GM12878 (cell line): ENCODE results near the gene MEF2C. TPM values are rescaled to one million over a fixed set of nuclear protein-coding genes. Genes with fewer than 3 reads are reported as not detected.

Experiments
- ATAC-seq: fragments of 200-7000 bp; cut with Tn5 transposase; 3 replicates; pipeline ENCODE4 v1.9.1; 2020; ENCODE audit warnings: mild to moderate bottlenecking, moderate library complexity
- BruUV-seq: library from RNA; stranded (reverse); fragments of 400-500 nt; replicated peaks from 2 replicates; lab custom pipeline; 2021; lab: Mats Ljungman, UMichigan
- CTCF ChIA-PET: fragments of 300-600 bp; sonication (Branson Sonifier 250); formaldehyde crosslinking; extraction: SDS; loops from one replicate; lab custom pipeline; 2021; ENCODE audit warnings: inconsistent platforms; lab: Yijun Ruan, JAX
- POLR2A ChIA-PET: fragments of 350-600 bp; formaldehyde crosslinking; extraction: SDS; loops from one replicate; lab custom pipeline; 2021; ENCODE audit warnings: inconsistent platforms; lab: Charles Lee
- RAD21 ChIA-PET: fragments of 300-600 bp; sonication (Branson Sonifier 250); formaldehyde crosslinking; loops from one replicate; lab custom pipeline; 2023; ENCODE audit warnings: antibody characterized with exemption; ENCODE audit not compliant: unreplicated experiment; lab: Charles Lee
- SMC1A ChIA-PET: fragments of 300-600 bp; sonication (Branson Sonifier 250); formaldehyde crosslinking; loops from one replicate; lab custom pipeline; 2023; ENCODE audit not compliant: unreplicated experiment, uncharacterized antibody; lab: Charles Lee
- DNase-seq: peaks from one replicate; pipeline ENCODE4 v3.0.0-alpha.2; 2011; ENCODE audit warnings: low read depth, low spot score
- FAIRE-seq: peaks from 3 replicates; lab custom pipeline; 2011; peaks lifted over from hg19 to GRCh38; lab: Jason Lieb, UNC
- H2AFZ ChIP-seq: 2 replicates; pipeline ENCODE4 v1.6.0; 2011; ENCODE audit warnings: low read depth, low read length, control low read depth; ENCODE audit not compliant: control insufficient read depth
- H3K27ac ChIP-seq: 2 replicates; pipeline ENCODE4 v1.5.1; 2011; ENCODE audit warnings: control low read depth; ENCODE audit not compliant: control insufficient read depth, insufficient read depth
- H3K27me3 ChIP-seq, 2 experiments: replicated peaks in 1 of 2; 2 replicates each; pipeline versions ENCODE4 v1.6.0 to v1.6.1; 2011; ENCODE audit warnings: low read length in 1 of 2; ENCODE audit not compliant: control insufficient read depth in 2 of 2, insufficient read depth in 2 of 2
- H3K36me3 ChIP-seq, 2 experiments: 2 replicates each; pipeline ENCODE4 v1.5.1; 2011; ENCODE audit warnings: low read length in 1 of 2; ENCODE audit not compliant: control insufficient read depth in 2 of 2, insufficient read depth in 2 of 2
- H3K4me1 ChIP-seq: 2 replicates; pipeline ENCODE4 v1.6.1; 2011; ENCODE audit warnings: mild to moderate bottlenecking, low read length, moderate library complexity, mixed read lengths; ENCODE audit not compliant: control insufficient read depth, insufficient read depth
- H3K4me2 ChIP-seq: 2 replicates; pipeline ENCODE4 v1.6.0; 2011; ENCODE audit warnings: control low read depth; ENCODE audit not compliant: control insufficient read depth, insufficient read depth
- H3K4me3 ChIP-seq: fragments of 200-600 bp; sonication (generic); 2 replicates; pipeline ENCODE4 v1.5.1; 2016
- H3K79me2 ChIP-seq: 2 replicates; pipeline ENCODE4 v1.6.0; 2011; ENCODE audit warnings: low read length; ENCODE audit not compliant: control insufficient read depth, insufficient read depth
- H3K9ac ChIP-seq: 2 replicates; pipeline ENCODE4 v1.8.0; 2011; ENCODE audit warnings: low read length, control low read depth, mixed read lengths; ENCODE audit not compliant: control insufficient read depth, insufficient read depth
- H3K9me3 ChIP-seq: replicated peaks from 3 replicates; pipeline ENCODE4 v1.5.1; 2011; ENCODE audit warnings: mild to moderate bottlenecking, low read length; ENCODE audit not compliant: control insufficient read depth, insufficient read depth
- H4K20me1 ChIP-seq: 2 replicates; pipeline ENCODE4 v1.6.0; 2011; ENCODE audit not compliant: control insufficient read depth, insufficient read depth
- BCL11A ChIP-seq: IDR thresholded peaks from 2 replicates; pipeline ENCODE4 v1.6.1; 2011; ENCODE audit warnings: low read depth, low read length
- BRCA1 ChIP-seq: IDR thresholded peaks from 2 replicates; pipeline ENCODE4 v1.6.1; 2011; ENCODE audit warnings: low read depth, low read length, improper control_type of control experiment
- CBFB ChIP-seq: IDR thresholded peaks from 2 replicates; pipeline ENCODE4 v1.6.1; 2016; ENCODE audit warnings: antibody characterized with exemption, low read depth
- CBX5 ChIP-seq: sonication (generic); IDR thresholded peaks from 2 replicates; pipeline ENCODE4 v1.6.1; 2016; ENCODE audit warnings: low read depth, moderate library complexity, mild to moderate bottlenecking, inconsistent platforms
- CHD1 ChIP-seq: IDR thresholded peaks from 2 replicates; pipeline ENCODE4 v1.6.1; 2012; ENCODE audit warnings: low read depth, low read length, improper control_type of control experiment
- FOXM1 ChIP-seq: IDR thresholded peaks from 2 replicates; pipeline ENCODE4 v1.6.1; 2012; ENCODE audit warnings: low read depth, mild to moderate bottlenecking, inconsistent platforms, low read length, moderate library complexity
- GABPA ChIP-seq: IDR thresholded peaks from 2 replicates; pipeline ENCODE4 v1.6.1; 2014; ENCODE audit warnings: antibody characterized with exemption, low read depth, mild to moderate bottlenecking, inconsistent platforms
- GATAD2B ChIP-seq: fragments of 450-650 bp; conservative IDR thresholded peaks from 2 replicates; pipeline ENCODE4 v1.6.1; 2017; ENCODE audit warnings: low read depth, mild to moderate bottlenecking, moderate library complexity
- NBN ChIP-seq: fragments of 450-650 bp; IDR thresholded peaks from 2 replicates; pipeline ENCODE4 v1.6.1; 2016
- NR2C1 ChIP-seq: fragments of 450-650 bp; IDR thresholded peaks from 2 replicates; pipeline ENCODE4 v1.6.1; 2017; ENCODE audit warnings: antibody characterized with exemption, mild to moderate bottlenecking, moderate library complexity
- NR2F1 ChIP-seq: fragments of 450-650 bp; conservative IDR thresholded peaks from 2 replicates; pipeline ENCODE4 v1.6.1; 2017; ENCODE audit warnings: mild to moderate bottlenecking
- PAX5 ChIP-seq: IDR thresholded peaks from 2 replicates; pipeline ENCODE4 v1.6.1; 2011; ENCODE audit warnings: low read depth, low read length, borderline replicate concordance
- POLR2AphosphoS5 ChIP-seq: IDR thresholded peaks from 2 replicates; pipeline ENCODE4 v1.6.1; 2011; ENCODE audit warnings: mild to moderate bottlenecking, low read length, inconsistent platforms
- POU2F2 ChIP-seq: IDR thresholded peaks from 3 replicates; pipeline ENCODE4 v1.6.1; 2011; ENCODE audit warnings: low read depth, mild to moderate bottlenecking, low read length, borderline replicate concordance
- RAD21 ChIP-seq: IDR thresholded peaks from 2 replicates; pipeline ENCODE4 v1.6.1; 2011; ENCODE audit warnings: mild to moderate bottlenecking, low read depth, low read length, moderate library complexity; ENCODE audit not compliant: insufficient read depth
- RUNX3 ChIP-seq: IDR thresholded peaks from 2 replicates; pipeline ENCODE4 v1.6.1; 2012; ENCODE audit warnings: low read length, inconsistent platforms
- SIX5 ChIP-seq: IDR thresholded peaks from 2 replicates; pipeline ENCODE4 v1.6.1; 2011; ENCODE audit warnings: mild to moderate bottlenecking, low read depth, low read length, moderate library complexity; ENCODE audit not compliant: severe bottlenecking
- SMARCA5 ChIP-seq: fragments of 450-650 bp; IDR thresholded peaks from 2 replicates; pipeline ENCODE4 v1.6.1; 2017; ENCODE audit warnings: mild to moderate bottlenecking
- SMC3 ChIP-seq: IDR thresholded peaks from 2 replicates; pipeline ENCODE4 v1.6.1; 2011; ENCODE audit warnings: low read length, improper control_type of control experiment, borderline replicate concordance
- TAF1 ChIP-seq: IDR thresholded peaks from 2 replicates; pipeline ENCODE4 v1.6.1; 2011; ENCODE audit warnings: mild to moderate bottlenecking, low read depth, low read length, borderline replicate concordance
- ZSCAN29 ChIP-seq: fragments of 450-650 bp; IDR thresholded peaks from 2 replicates; pipeline ENCODE4 v1.6.1; 2017; ENCODE audit warnings: mild to moderate bottlenecking, moderate library complexity
- WGBS: methylation state at CpG from one replicate; pipeline ENCODE4 v1.1.6; 2016; ENCODE audit warnings: low lambda C conversion rate; ENCODE audit not compliant: insufficient replicate concordance, insufficient coverage; ENCODE audit errors: missing lambda C conversion rate; 5-methylcytosine and 5-hydroxymethylcytosine counted together
- in situ Hi-C: fragments of 300-500 bp; cut with MboI; formaldehyde crosslinking; loops from 9 replicates; pipeline ENCODE4 v1.14.3; 2018; ENCODE audit warnings: mixed read lengths
- intact Hi-C: fragments of 100-400 bp; cut with micrococcal nuclease; formaldehyde crosslinking; loops from one replicate; pipeline ENCODE4 v1.14.2; 2022; ENCODE audit not compliant: unreplicated experiment
- polyA plus RNA-seq, 11 experiments: library from polyadenylated mRNA; depleted of rRNA in 4 of 11; unstranded in 6 of 11; stranded (reverse) in 5 of 11; fragments of >200 nt; fragmentation: Nextera tagmentation in 4 of 11; fragmentation: Illumina TruSeq in 1 of 11; extraction: Ambion mirVana in 4 of 11; extraction: Trizol in 1 of 11; gene quantifications; 1 replicate in 1 of 11; 2 replicates in 10 of 11; pipeline versions ENCODE4 v1.2.1 to v1.2.3, GENCODE V29; 2011 to 2016; ENCODE audit warnings: inconsistent platforms in 2 of 11, missing spikeins in 2 of 11, low read depth in 1 of 11
- total RNA-seq, 4 experiments: library from RNA; depleted of rRNA in 3 of 4; stranded (reverse); fragments of >200 nt in 3 of 4; fragmentation: Illumina TruSeq in 1 of 4; extraction: Trizol in 1 of 4; gene quantifications; 2 replicates each; pipeline versions ENCODE4 v1.2.1 to v1.2.3, GENCODE V29; 2013 to 2021
- TF ChIP-seq, protein P1 (sequence below): fragments of 450-650 bp; conservative IDR thresholded peaks from 2 replicates; pipeline ENCODE4 v1.6.1; 2017; ENCODE audit warnings: mild to moderate bottlenecking, moderate library complexity
- TF ChIP-seq, protein P2 (sequence below): IDR thresholded peaks from 2 replicates; pipeline ENCODE4 v1.6.1; 2012; ENCODE audit warnings: low read length, inconsistent platforms

MEF2C gene
- total and polyA plus RNA-seq, 10 of the 15 experiments (the other 5 are each of a cell fraction or from before 2014, with no cell fraction given): 104 to 225 (median 180) TPM

DNA sequence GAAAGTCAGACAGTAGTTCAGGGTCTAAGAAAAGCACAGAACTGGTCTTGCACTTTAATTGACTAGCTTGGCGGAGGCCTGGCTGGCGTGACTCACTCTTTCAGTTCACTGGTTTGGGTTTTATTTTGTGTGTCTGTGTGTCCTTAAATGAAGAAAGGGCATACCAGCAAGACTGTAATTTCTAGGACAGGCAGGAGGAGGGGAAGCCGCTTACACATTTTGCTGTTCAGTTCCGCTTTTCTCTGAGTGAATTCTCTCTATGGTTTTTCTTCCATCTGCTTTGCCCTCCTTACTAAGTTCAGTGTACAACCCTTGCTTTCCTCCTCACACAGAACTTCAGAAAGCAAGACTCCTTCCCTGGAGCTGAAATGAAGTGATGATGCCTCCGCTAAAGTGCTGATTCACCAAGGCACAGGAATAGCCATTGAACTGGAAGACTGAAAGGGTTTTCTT lies 150.8 kb downstream of the MEF2C start:
- no peaks in the 10 kb centered on the region for H3K27me3 ChIP-seq
- POLR2A ChIA-PET: interaction anchor here (0.8 to 2.9 kb wide), 7 partner anchors 15 to 338 kb away, joined by 3 to 17 read pairs (median 4); no protein-coding TSS in a partner anchor
- no peaks in the 10 kb centered on the region for H3K9me3 ChIP-seq
- peaks cover 57% of the 10 kb centered on the region for H3K4me1 ChIP-seq
- CTCF ChIA-PET: interaction anchor here (1.0 to 7.3 kb wide), 13 partner anchors 13 to 997 kb away, joined by 3 to 104 read pairs (median 5); no protein-coding TSS in a partner anchor
- H2AFZ ChIP-seq: peak overlapping the region; percentile 24; the same call in 1 of the 2 replicates
- DNase-seq: peak; percentile 94
- BruUV-seq: no TSS peak
- no peaks in the 10 kb centered on the region for H4K20me1 ChIP-seq
- RAD21 ChIA-PET: interaction anchor here (0.9 to 24.9 kb wide), 26 partner anchors 8 to 1198 kb away, joined by 3 to 594 read pairs (median 4); partner anchors contain the start of gene MEF2C
- peak overlapping the region; percentile 83 for H3K4me2 ChIP-seq
- peaks cover 52% of the 10 kb centered on the region for H3K79me2 ChIP-seq
- H3K4me3 ChIP-seq: peak overlapping the region; percentile 35
- H3K36me3 ChIP-seq: peaks cover 0 to 21% of the 10 kb centered on the region in 2 experiments; a peak in 2 of 4 replicates
- H3K9ac ChIP-seq: peak overlapping the region; percentile 71
- peak; percentile 83 for FAIRE-seq
- SMC1A ChIA-PET: interaction anchor here (0.7 to 22.4 kb wide), 27 partner anchors 14 to 998 kb away, joined by 3 to 591 read pairs (median 8); partner anchors contain the start of gene MEF2C
- in situ Hi-C loops (loop anchor here (5.0 to 10.0 kb wide), 5 partner anchors 93 to 1283 kb away; no protein-coding TSS in a partner anchor), intact Hi-C loops (loop anchor here (1.0 to 5.0 kb wide), 7 partner anchors 95 to 705 kb away; partner anchors contain the start of gene MEF2C)
- WGBS: 0% methylated on average over 5 of the region's 5 CpGs
- H3K27ac ChIP-seq: peak overlapping the region; percentile 100
- peak; percentile 77 for ATAC-seq
- TF ChIP-seq, protein P1, sequence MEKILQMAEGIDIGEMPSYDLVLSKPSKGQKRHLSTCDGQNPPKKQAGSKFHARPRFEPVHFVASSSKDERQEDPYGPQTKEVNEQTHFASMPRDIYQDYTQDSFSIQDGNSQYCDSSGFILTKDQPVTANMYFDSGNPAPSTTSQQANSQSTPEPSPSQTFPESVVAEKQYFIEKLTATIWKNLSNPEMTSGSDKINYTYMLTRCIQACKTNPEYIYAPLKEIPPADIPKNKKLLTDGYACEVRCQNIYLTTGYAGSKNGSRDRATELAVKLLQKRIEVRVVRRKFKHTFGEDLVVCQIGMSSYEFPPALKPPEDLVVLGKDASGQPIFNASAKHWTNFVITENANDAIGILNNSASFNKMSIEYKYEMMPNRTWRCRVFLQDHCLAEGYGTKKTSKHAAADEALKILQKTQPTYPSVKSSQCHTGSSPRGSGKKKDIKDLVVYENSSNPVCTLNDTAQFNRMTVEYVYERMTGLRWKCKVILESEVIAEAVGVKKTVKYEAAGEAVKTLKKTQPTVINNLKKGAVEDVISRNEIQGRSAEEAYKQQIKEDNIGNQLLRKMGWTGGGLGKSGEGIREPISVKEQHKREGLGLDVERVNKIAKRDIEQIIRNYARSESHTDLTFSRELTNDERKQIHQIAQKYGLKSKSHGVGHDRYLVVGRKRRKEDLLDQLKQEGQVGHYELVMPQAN: 0 out of 2 replicates have a peak, but pooled peaks have one; percentile 30
- 0 out of 2 replicates have a peak, but pooled peaks have one; percentile 67 for TF ChIP-seq GATAD2B
- peak; percentile 62; the same call in 1 of the 2 replicates for TF ChIP-seq TAF1
- peak; percentile 84 for TF ChIP-seq PAX5
- TF ChIP-seq POU2F2: peak; percentile 61; the same call in 2 of the 3 replicates
- peak; percentile 63 for TF ChIP-seq CBFB
- 0 out of 2 replicates have a peak, but pooled peaks have one; percentile 32 for TF ChIP-seq SMARCA5
- TF ChIP-seq POLR2AphosphoS5: peak; percentile 42
- TF ChIP-seq ZSCAN29: peak; percentile 46; the same call in 1 of the 2 replicates
- TF ChIP-seq RUNX3: peak; percentile 78
- peak; percentile 85 for TF ChIP-seq FOXM1
- peak; percentile 82 for TF ChIP-seq NBN
- TF ChIP-seq GABPA: peak; percentile 30; the same call in 1 of the 2 replicates
- TF ChIP-seq CBX5: peak; percentile 94
- peak; percentile 91 for TF ChIP-seq BCL11A
- no peak for TF ChIP-seq BRCA1
- no peak for TF ChIP-seq NR2C1
- TF ChIP-seq RAD21: peak; percentile 21; the same call in 1 of the 2 replicates
- TF ChIP-seq SMC3: peak; percentile 28; the same call in 1 of the 2 replicates
- peak; percentile 52; the same call in 1 of the 2 replicates for TF ChIP-seq NR2F1
- 0 out of 2 replicates have a peak, but pooled peaks have one; percentile 29 for TF ChIP-seq CHD1
- no peak for TF ChIP-seq SIX5
- TF ChIP-seq, protein P2, sequence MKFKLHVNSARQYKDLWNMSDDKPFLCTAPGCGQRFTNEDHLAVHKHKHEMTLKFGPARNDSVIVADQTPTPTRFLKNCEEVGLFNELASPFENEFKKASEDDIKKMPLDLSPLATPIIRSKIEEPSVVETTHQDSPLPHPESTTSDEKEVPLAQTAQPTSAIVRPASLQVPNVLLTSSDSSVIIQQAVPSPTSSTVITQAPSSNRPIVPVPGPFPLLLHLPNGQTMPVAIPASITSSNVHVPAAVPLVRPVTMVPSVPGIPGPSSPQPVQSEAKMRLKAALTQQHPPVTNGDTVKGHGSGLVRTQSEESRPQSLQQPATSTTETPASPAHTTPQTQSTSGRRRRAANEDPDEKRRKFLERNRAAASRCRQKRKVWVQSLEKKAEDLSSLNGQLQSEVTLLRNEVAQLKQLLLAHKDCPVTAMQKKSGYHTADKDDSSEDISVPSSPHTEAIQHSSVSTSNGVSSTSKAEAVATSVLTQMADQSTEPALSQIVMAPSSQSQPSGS: peak; percentile 85
